Vagina (tissue), 2 donors: ENCODE measurements around the gene PLEKHM3. TPM values are rescaled to one million over a fixed set of nuclear protein-coding genes. Genes with fewer than 3 reads are reported as not detected.
"Not testable (repeated sequence)": the region's sequence is repeated elsewhere in the genome, so short reads cannot be mapped to it uniquely, and the experiment has no call there.

Source experiments
- DNase-seq, 2 donors: peaks; one replicate each; pipeline ENCODE4 v3.0.0-alpha.2; 2017; ENCODE audit errors: extremely low spot score in 2 of 2
- H3K27ac ChIP-seq: fragments of 200-600 bp; sonication (generic); one replicate; pipeline ENCODE4 v1.5.1; 2019
- H3K27me3 ChIP-seq: fragments of 200-600 bp; sonication (generic); one replicate; pipeline ENCODE4 v1.5.1; 2019
- H3K36me3 ChIP-seq, 2 donors: fragments of 200-600 bp; sonication (generic); one replicate each; pipeline ENCODE4 v1.5.1; 2017 to 2019
- H3K4me1 ChIP-seq: fragments of 200-600 bp; sonication (generic); one replicate; pipeline ENCODE4 v1.5.1; 2019
- H3K4me3 ChIP-seq, 2 donors: fragments of 200-600 bp; sonication (generic); 1 replicate in 1 of 2; 2 replicates in 1 of 2; pipeline ENCODE4 v1.5.1; 2016 to 2019
- H3K9me3 ChIP-seq: fragments of 200-600 bp; sonication (generic); one replicate; pipeline ENCODE4 v1.5.1; 2019
- CTCF ChIP-seq, 3 experiments: fragments of 450-650 bp in 2 of 3; fragments of 200-600 bp in 1 of 3; sonication (generic) in 1 of 3; IDR thresholded peaks; one replicate each; pipeline ENCODE4 v1.5.1; 2017 to 2019; ENCODE audit warnings: antibody characterized with exemption in 3 of 3, mild to moderate bottlenecking in 2 of 3, moderate library complexity in 2 of 3
- POLR2A ChIP-seq, 2 donors: fragments of 450-650 bp; IDR thresholded peaks; one replicate each; pipeline ENCODE4 v1.6.1; 2017; ENCODE audit warnings: antibody characterized with exemption in 2 of 2, mild to moderate bottlenecking in 2 of 2, moderate library complexity in 2 of 2
- POLR2AphosphoS5 ChIP-seq, 2 donors: sonication (generic); formaldehyde crosslinking; IDR thresholded peaks; one replicate each; pipeline ENCODE4 v1.9.0; 2017; ENCODE audit warnings: antibody characterized with exemption in 2 of 2, mild to moderate bottlenecking in 2 of 2, low read depth in 1 of 2; ENCODE audit not compliant: insufficient read depth in 1 of 2
- intact Hi-C: fragments of 100-400 bp; cut with DNase I; formaldehyde crosslinking; loops from one replicate; pipeline ENCODE4 v1.15.1; 2023
- total RNA-seq: library from RNA; depleted of rRNA; stranded (reverse); fragments of >200 nt; gene quantifications from one replicate; pipeline ENCODE4 v1.2.3, GENCODE V29; 2016

PLEKHM3 gene
- total RNA-seq, 1 donor from 2014 or later = 21.4 TPM

GRCh38 chr2:207953354-207953753 is 72.0 kb downstream of the PLEKHM3 start:
- no peak for DNase-seq
- H3K36me3 ChIP-seq = no peaks in the 10 kb centered on the region
- H3K27ac ChIP-seq = no peak overlapping the region
- H3K9me3 ChIP-seq = no peaks in the 10 kb centered on the region
- no peak overlapping the region for H3K4me3 ChIP-seq
- no peaks in the 10 kb centered on the region for H3K4me1 ChIP-seq
- H3K27me3 ChIP-seq = no peaks in the 10 kb centered on the region
- TF ChIP-seq CTCF (IDR thresholded peaks at IDR 0.05) = no peak
- TF ChIP-seq POLR2A (IDR thresholded peaks at IDR 0.05) = no peak
- TF ChIP-seq POLR2AphosphoS5 (IDR thresholded peaks at IDR 0.05; ENCODE audit: insufficient read depth in 1 of 2, low read depth in 1 of 2) = no peak
- intact Hi-C loops = no loop called here

GRCh38 chr2:207952564-207953345 is 72.6 kb downstream of the PLEKHM3 start:
- no peak for DNase-seq
- Histone ChIP-seq H3K27me3 (no peaks in the 10 kb centered on the region), H3K9me3 (no peaks in the 10 kb centered on the region), H3K4me1 (no peaks in the 10 kb centered on the region), H3K4me3 (no peak overlapping the region), H3K27ac (no peak overlapping the region), H3K36me3 (no peaks in the 10 kb centered on the region)
- TF ChIP-seq POLR2A (IDR thresholded peaks at IDR 0.05) = no peak
- no peak for TF ChIP-seq CTCF (IDR thresholded peaks at IDR 0.05)
- no peak for TF ChIP-seq POLR2AphosphoS5 (IDR thresholded peaks at IDR 0.05; ENCODE audit: insufficient read depth in 1 of 2, low read depth in 1 of 2)
- intact Hi-C loops = no loop called here

GRCh38 chr2:207951734-207952470 is 73.4 kb downstream of the PLEKHM3 start:
- H3K4me3 ChIP-seq = no peak overlapping the region
- no peaks in the 10 kb centered on the region for H3K9me3 ChIP-seq
- H3K27me3 ChIP-seq = no peaks in the 10 kb centered on the region
- H3K27ac ChIP-seq = no peak overlapping the region
- H3K36me3 ChIP-seq = no peaks in the 10 kb centered on the region
- intact Hi-C loops = no loop called here
- no peak for TF ChIP-seq POLR2AphosphoS5 (IDR thresholded peaks at IDR 0.05; ENCODE audit: insufficient read depth in 1 of 2, low read depth in 1 of 2)
- no peak for TF ChIP-seq CTCF (IDR thresholded peaks at IDR 0.05)
- TF ChIP-seq POLR2A (IDR thresholded peaks at IDR 0.05) = no peak
- no peak for DNase-seq
- no peaks in the 10 kb centered on the region for H3K4me1 ChIP-seq

- Histone ChIP-seq H3K4me3 (no peak overlapping the region), H3K36me3 (no peaks in the 10 kb centered on the region), H3K27ac (no peak overlapping the region), H3K4me1 (no peaks in the 10 kb centered on the region), H3K9me3 (no peaks in the 10 kb centered on the region), H3K27me3 (no peaks in the 10 kb centered on the region)
- intact Hi-C loops = no loop called here
- TF ChIP-seq POLR2AphosphoS5 (IDR thresholded peaks at IDR 0.05; ENCODE audit: insufficient read depth in 1 of 2, low read depth in 1 of 2) = no peak
- no peak for DNase-seq
These were observed 74.6 kb downstream of the PLEKHM3 start for GRCh38 chr2:207950761-207951114.

GRCh38 chr2:207950063-207950760 is 75.1 kb downstream of the PLEKHM3 start:
- H3K27me3 ChIP-seq = no peaks in the 10 kb centered on the region
- DNase-seq = no peak
- H3K27ac ChIP-seq = no peak overlapping the region
- H3K36me3 ChIP-seq = no peaks in the 10 kb centered on the region
- intact Hi-C loops = no loop called here
- H3K4me1 ChIP-seq = no peaks in the 10 kb centered on the region
- no peak for TF ChIP-seq POLR2A (IDR thresholded peaks at IDR 0.05)
- TF ChIP-seq POLR2AphosphoS5 (IDR thresholded peaks at IDR 0.05; ENCODE audit: insufficient read depth in 1 of 2, low read depth in 1 of 2) = no peak
- no peak for TF ChIP-seq CTCF (IDR thresholded peaks at IDR 0.05)
- H3K4me3 ChIP-seq = no peak overlapping the region
- H3K9me3 ChIP-seq = no peaks in the 10 kb centered on the region

- H3K36me3 ChIP-seq, H3K9me3 ChIP-seq, H3K4me1 ChIP-seq, H3K4me3 ChIP-seq, intact Hi-C loops, DNase-seq, H3K27me3 ChIP-seq, H3K27ac ChIP-seq: not testable (repeated sequence)
These were observed 76.1 kb downstream of the PLEKHM3 start for GRCh38 chr2:207949245-207949644.
